Activated B cell treated with CpG ODN at 0.5 μM for 24 hours (primary cell): ENCODE measurements around the gene CTBS. TPM values are rescaled to one million over a fixed set of nuclear protein-coding genes. Genes with fewer than 3 reads are reported as not detected.

Experiments
- ATAC-seq: fragments of 200-7000 bp; cut with Tn5 transposase; one replicate; pipeline ENCODE4 v1.10.0; 2021; ENCODE audit warnings: low read depth, mild to moderate bottlenecking, moderate library complexity
- CTCF ChIA-PET: fragments of 350-600 bp; sonication (Branson Sonifier 250); formaldehyde crosslinking; loops from one replicate; lab custom pipeline; 2021; ENCODE audit warnings: antibody characterized with exemption; lab: Charles Lee
- POLR2A ChIA-PET: fragments of 350-600 bp; sonication (Branson Sonifier 250); formaldehyde crosslinking; loops from one replicate; lab custom pipeline; 2021; ENCODE audit warnings: antibody characterized with exemption; lab: Charles Lee
- DNase-seq: peaks from one replicate; pipeline ENCODE4 v3.0.0; 2022
- H3K27ac Mint-ChIP-seq: one replicate; pipeline ENCODE4 v1.8.0; 2020; ENCODE audit warnings: mixed read lengths
- H3K27me3 Mint-ChIP-seq: one replicate; pipeline ENCODE4 v1.8.0; 2021; ENCODE audit warnings: mixed read lengths
- H3K36me3 Mint-ChIP-seq: one replicate; pipeline ENCODE4 v1.8.0; 2021; ENCODE audit warnings: low read depth, mixed read lengths
- H3K4me1 Mint-ChIP-seq: one replicate; pipeline ENCODE4 v1.8.0; 2021; ENCODE audit warnings: mixed read lengths
- H3K4me3 Mint-ChIP-seq: one replicate; pipeline ENCODE4 v1.8.0; 2020; ENCODE audit warnings: mild to moderate bottlenecking, mixed read lengths
- H3K9me3 Mint-ChIP-seq: one replicate; pipeline ENCODE4 v1.8.0; 2020; ENCODE audit warnings: mixed read lengths
- CTCF ChIP-seq: fragments of 200-600 bp; IDR thresholded peaks from one replicate; pipeline ENCODE4 v1.8.0; 2022; ENCODE audit warnings: antibody characterized with exemption, mild to moderate bottlenecking
- intact Hi-C: fragments of 100-400 bp; cut with micrococcal nuclease; formaldehyde crosslinking; loops from one replicate; pipeline ENCODE4 v1.15.1; 2024
- total RNA-seq: library from RNA; stranded (reverse); gene quantifications from 2 replicates; pipeline ENCODE4 v1.2.3, GENCODE V29; 2022

The CTBS gene
- total RNA-seq, result 11.8 and 13.2 TPM in 2 replicates

DNA sequence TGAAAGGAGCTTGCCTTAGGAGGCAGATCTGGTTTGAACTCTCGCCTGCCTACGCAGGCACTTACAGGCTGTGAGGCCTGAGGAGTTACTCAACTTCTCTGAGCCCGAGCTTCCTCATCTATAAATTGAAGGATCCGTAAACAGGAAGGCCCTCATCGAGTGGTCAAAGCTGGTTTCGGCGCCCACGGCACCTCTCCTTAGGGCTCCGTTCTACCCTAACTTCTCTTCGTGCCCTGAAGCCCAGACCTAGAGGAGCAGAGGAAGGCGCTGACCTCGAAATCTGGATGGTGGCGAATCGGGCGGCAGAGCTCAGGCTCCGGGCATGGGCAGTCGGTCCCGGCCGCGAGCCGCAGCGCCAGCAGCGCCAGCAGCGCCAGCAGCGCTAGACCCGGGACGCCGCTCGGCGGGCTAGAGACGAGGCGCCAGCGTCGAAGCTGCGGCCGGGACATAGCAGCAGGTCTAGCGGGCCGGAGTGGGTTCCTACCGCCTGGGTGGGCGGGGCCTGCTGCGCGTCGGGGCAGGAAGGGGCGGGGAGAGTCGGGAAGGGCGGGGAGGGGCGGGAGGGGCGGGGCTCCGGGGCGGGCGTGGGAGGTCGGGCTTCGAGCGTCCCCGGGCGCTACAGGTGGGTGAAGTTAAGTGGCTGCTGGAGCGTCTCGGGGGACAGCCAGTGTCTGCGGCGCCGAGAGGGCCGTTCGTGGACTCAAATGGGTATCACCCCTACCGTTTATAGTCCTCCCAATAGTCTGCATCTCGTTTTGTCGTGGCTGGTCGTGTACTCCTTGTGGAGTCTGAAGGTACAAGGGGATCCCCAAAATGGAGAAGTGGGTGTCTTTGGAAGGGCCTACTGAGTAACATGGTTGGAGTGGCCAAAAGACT lies at the start of gene CTBS:
Gene CTBS (minus strand): TSS at position 474 of the 876 bp plus-strand sequence. CDS start 25 bp downstream, at position 449.
- H3K27me3 Mint-ChIP-seq, result no peaks in the 10 kb centered on the region
- H3K9me3 Mint-ChIP-seq, result no peaks in the 10 kb centered on the region
- peak within 1 kb of the TSS; percentile 99 for H3K27ac Mint-ChIP-seq
- peak within 1 kb of the TSS; percentile 96 for H3K4me3 Mint-ChIP-seq
- peak; percentile 81 for DNase-seq
- H3K4me1 Mint-ChIP-seq, result peaks cover 40% of the 10 kb centered on the region
- intact Hi-C loops, result loop anchor here (1.0 to 10.0 kb wide), 13 partner anchors 9 to 1131 kb away; partner anchors contain the start of genes BCL10, GNG5, PRKACB and RPF1
- POLR2A ChIA-PET, result interaction anchor here (0.5 to 3.8 kb wide), 26 partner anchors 10 to 702 kb away, joined by 3 to 113 read pairs (median 6); partner anchors contain the start of genes BCL10, GNG5, PRKACB and RPF1
- no peak for TF ChIP-seq CTCF
- peaks cover 26% of the 10 kb centered on the region for H3K36me3 Mint-ChIP-seq
- ATAC-seq, result peak; percentile 91
- CTCF ChIA-PET, result interaction anchor here (0.7 to 3.0 kb wide), 8 partner anchors 12 to 433 kb away, joined by 3 to 16 read pairs (median 6); partner anchors contain the start of genes GNG5 and SPATA1

DNA sequence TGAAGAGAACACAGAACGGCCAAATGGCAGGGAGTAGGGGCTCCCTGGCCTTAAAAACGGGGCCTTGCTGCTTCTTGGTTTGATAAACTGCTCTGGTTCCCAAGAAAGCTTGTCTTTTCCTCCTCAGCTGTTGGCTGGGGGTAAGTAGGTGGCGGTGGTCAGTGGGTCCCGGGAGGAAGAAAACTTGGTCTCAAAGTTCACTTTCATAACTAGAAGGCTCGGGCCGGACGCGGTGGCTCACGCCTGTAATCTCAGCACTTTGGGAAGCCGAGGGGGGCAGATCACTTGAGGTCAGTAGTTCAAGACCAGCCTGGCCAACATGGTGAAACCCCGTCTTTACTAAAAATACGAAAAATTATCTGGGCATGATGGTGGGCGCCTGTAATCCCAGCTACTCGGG lies 47.3 kb upstream of the CTBS start:
- Mint-ChIP-seq H3K9me3 (no peaks in the 10 kb centered on the region), H3K36me3 (no peaks in the 10 kb centered on the region), H3K4me3 (no peak overlapping the region), H3K27ac (no peak overlapping the region), H3K4me1 (peaks cover 2% of the 10 kb centered on the region), H3K27me3 (peaks cover 13% of the 10 kb centered on the region)
- ChIA-PET POLR2A (no interaction called here), CTCF (interaction anchor here (0.9 to 1.7 kb wide), 2 partner anchors 132 to 179 kb away, joined by 4 read pairs; no protein-coding TSS in a partner anchor)
- no peak for ATAC-seq
- TF ChIP-seq CTCF, result no peak
- no peak for DNase-seq
- intact Hi-C loops, result loop anchor here (1.0 to 5.0 kb wide), 6 partner anchors 39 to 323 kb away; partner anchors contain the start of gene SSX2IP

DNA sequence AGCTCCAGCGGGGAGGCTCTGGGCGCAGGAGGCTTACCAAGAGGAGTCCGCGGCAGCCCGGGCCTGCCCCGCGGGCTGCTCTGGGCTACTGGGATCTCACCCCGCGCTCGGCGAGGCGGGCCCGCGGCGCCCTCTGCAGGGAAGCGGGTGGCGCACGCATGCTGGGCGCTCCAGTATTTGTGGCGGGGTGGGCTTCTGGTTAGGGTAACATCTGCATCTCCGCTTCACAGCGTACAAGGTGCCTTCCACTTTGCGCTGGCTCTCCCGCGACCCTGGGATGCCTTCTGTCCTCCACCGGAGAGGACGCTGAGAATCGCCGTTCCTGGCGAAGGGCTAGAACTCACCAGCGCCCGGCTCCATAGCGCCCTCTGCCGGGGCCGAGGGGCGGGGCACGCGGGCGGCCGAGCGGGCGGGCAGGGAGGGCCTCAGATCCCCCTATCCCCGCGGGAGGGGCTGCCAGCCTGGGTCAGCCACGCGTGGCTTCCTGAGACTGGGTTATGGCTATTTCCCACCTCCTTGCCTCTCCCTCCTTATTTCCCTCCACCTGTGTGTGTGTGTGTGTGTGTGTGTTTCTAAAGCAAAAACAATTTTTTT lies 46.6 kb upstream of the CTBS start:
- ChIA-PET POLR2A (interaction anchor here (0.7 to 2.4 kb wide), 4 partner anchors 47 to 476 kb away, joined by 3 to 16 read pairs (median 10); partner anchors contain the start of genes CTBS, GNG5, PRKACB and SPATA1), CTCF (interaction anchor here (0.8 to 2.7 kb wide), 15 partner anchors 10 to 479 kb away, joined by 3 to 25 read pairs (median 4); partner anchors contain the start of genes CTBS and PRKACB)
- Mint-ChIP-seq H3K4me3 (peak overlapping the region; percentile 95), H3K36me3 (no peaks in the 10 kb centered on the region), H3K27ac (peak overlapping the region; percentile 82), H3K4me1 (peaks cover 2% of the 10 kb centered on the region), H3K27me3 (peaks cover 8% of the 10 kb centered on the region), H3K9me3 (no peaks in the 10 kb centered on the region)
- intact Hi-C loops, result loop anchor here (1.0 to 5.0 kb wide), 13 partner anchors 22 to 690 kb away; partner anchors contain the start of genes CTBS, GNG5, RPF1 and SPATA1
- peak; percentile 91 for DNase-seq
- TF ChIP-seq CTCF, result peak; percentile 99
- ATAC-seq, result peak; percentile 93

- no peak overlapping the region for H3K27ac Mint-ChIP-seq
- H3K4me1 Mint-ChIP-seq, result peaks cover 2% of the 10 kb centered on the region
- ChIA-PET CTCF (interaction anchor here (0.7 to 2.7 kb wide), 12 partner anchors 9 to 475 kb away, joined by 3 to 25 read pairs (median 4); partner anchors contain the start of genes CTBS and PRKACB), POLR2A (interaction anchor here (1.2 to 2.4 kb wide), 4 partner anchors 45 to 475 kb away, joined by 5 to 16 read pairs (median 10); partner anchors contain the start of genes CTBS, GNG5, PRKACB and SPATA1)
- no peaks in the 10 kb centered on the region for H3K36me3 Mint-ChIP-seq
- H3K27me3 Mint-ChIP-seq, result peaks cover 6% of the 10 kb centered on the region
- no peak for TF ChIP-seq CTCF
- no peak for ATAC-seq
- peak overlapping the region; percentile 45 for H3K4me3 Mint-ChIP-seq
- H3K9me3 Mint-ChIP-seq, result no peaks in the 10 kb centered on the region
- DNase-seq, result no peak
- intact Hi-C loops, result loop anchor here (1.0 to 5.0 kb wide), 11 partner anchors 20 to 688 kb away; partner anchors contain the start of genes CTBS, GNG5, RPF1 and SPATA1
Observed at GRCh38 chr1:84619383-84620102, 45.3 kb upstream of the CTBS start.
